Prostate gland (tissue), 2 donors: ENCODE results near the gene IFT74.

ENCODE experiments used
- POLR2A ChIP-seq: fragments of 450-650 bp; IDR thresholded peaks from one replicate; pipeline ENCODE4 v1.6.1; 2016; ENCODE audit warnings: antibody characterized with exemption, mild to moderate bottlenecking
- POLR2AphosphoS5 ChIP-seq: sonication (generic); formaldehyde crosslinking; IDR thresholded peaks from one replicate; pipeline ENCODE4 v1.6.1; 2017; ENCODE audit warnings: antibody characterized with exemption
- TF ChIP-seq, protein P1 (sequence below), 4 experiments: fragments of 200-600 bp in 2 of 4; fragments of 450-650 bp in 2 of 4; sonication (generic) in 2 of 4; IDR thresholded peaks; 1 replicate in 3 of 4; 2 replicates in 1 of 4; pipeline ENCODE4 v1.5.1; 2016 to 2019; ENCODE audit warnings: antibody characterized with exemption in 4 of 4, mild to moderate bottlenecking in 2 of 4, moderate library complexity in 2 of 4

DNA sequence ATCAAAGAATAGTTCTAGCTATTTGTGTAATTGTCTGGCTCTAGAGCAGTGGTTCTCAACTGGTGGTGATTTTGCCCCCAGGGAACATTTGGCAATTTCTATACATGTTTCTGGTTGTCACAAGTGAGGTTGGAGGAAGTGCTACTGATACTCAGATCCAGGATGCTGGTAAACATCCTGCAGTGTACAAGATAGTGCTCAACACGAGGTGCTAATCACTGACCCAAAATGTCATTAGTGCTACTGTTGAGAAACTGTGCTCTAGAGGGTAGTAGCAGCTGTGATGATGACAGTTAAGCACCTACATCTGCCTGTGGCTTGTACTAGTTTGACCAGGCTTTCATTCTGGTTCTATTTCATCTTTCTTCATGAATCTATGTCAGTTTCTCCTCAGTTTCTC is 27.1 kb downstream of the IFT74 start:
- TF ChIP-seq, protein P1, sequence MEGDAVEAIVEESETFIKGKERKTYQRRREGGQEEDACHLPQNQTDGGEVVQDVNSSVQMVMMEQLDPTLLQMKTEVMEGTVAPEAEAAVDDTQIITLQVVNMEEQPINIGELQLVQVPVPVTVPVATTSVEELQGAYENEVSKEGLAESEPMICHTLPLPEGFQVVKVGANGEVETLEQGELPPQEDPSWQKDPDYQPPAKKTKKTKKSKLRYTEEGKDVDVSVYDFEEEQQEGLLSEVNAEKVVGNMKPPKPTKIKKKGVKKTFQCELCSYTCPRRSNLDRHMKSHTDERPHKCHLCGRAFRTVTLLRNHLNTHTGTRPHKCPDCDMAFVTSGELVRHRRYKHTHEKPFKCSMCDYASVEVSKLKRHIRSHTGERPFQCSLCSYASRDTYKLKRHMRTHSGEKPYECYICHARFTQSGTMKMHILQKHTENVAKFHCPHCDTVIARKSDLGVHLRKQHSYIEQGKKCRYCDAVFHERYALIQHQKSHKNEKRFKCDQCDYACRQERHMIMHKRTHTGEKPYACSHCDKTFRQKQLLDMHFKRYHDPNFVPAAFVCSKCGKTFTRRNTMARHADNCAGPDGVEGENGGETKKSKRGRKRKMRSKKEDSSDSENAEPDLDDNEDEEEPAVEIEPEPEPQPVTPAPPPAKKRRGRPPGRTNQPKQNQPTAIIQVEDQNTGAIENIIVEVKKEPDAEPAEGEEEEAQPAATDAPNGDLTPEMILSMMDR (IDR thresholded peaks at IDR 0.05) = no peak
- no peak for TF ChIP-seq POLR2A
- no peak for TF ChIP-seq POLR2AphosphoS5
